Mucosa of descending colon (tissue), 3 donors: ENCODE results near the gene THOC5. TPM values are rescaled to one million over a fixed set of nuclear protein-coding genes. Genes with fewer than 3 reads are reported as not detected.
"Not testable (repeated sequence)": the region's sequence is repeated elsewhere in the genome, so short reads cannot be mapped to it uniquely, and the experiment has no call there.

Experiments used
- ATAC-seq: fragments of 200-7000 bp; cut with Tn5 transposase; one replicate; pipeline ENCODE4 v1.9.1; 2020; ENCODE audit warnings: mild to moderate bottlenecking, moderate library complexity
- DNase-seq, 3 donors: peaks; one replicate each; pipeline ENCODE4 v3.0.0-alpha.2; 2020
- H3K36me3 ChIP-seq: fragments of 200-600 bp; one replicate; pipeline ENCODE4 v1.8.0; 2021; ENCODE audit warnings: low read depth, mild to moderate bottlenecking
- H3K4me1 ChIP-seq: fragments of 200-600 bp; one replicate; pipeline ENCODE4 v1.8.0; 2021; ENCODE audit warnings: low read depth, mild to moderate bottlenecking
- H3K4me3 ChIP-seq: fragments of 200-600 bp; one replicate; pipeline ENCODE4 v1.8.0; 2021; ENCODE audit warnings: mild to moderate bottlenecking
- H3K9me3 ChIP-seq: fragments of 200-600 bp; one replicate; pipeline ENCODE4 v1.8.0; 2021; ENCODE audit warnings: mild to moderate bottlenecking
- CTCF ChIP-seq: fragments of 200-600 bp; IDR thresholded peaks from one replicate; pipeline ENCODE4 v1.8.0; 2022; ENCODE audit warnings: antibody characterized with exemption, mild to moderate bottlenecking
- intact Hi-C, 2 donors: fragments of 100-400 bp; cut with DNase I in 1 of 2; cut with micrococcal nuclease in 1 of 2; formaldehyde crosslinking; loops; one replicate each; pipeline versions ENCODE4 v1.11.0 to v1.11.1; 2022; cut with DNase I, micrococcal nuclease
- long read RNA-seq, 2 donors: library from polyadenylated mRNA; unstranded; transcript quantifications; one replicate each; pipeline ENCODE4 v2.0.0, GENCODE V29; 2019 to 2021
- total RNA-seq, 3 donors: library from RNA; stranded (reverse); fragmentation: NEBNext Ultra II Directional in 2 of 3; extraction: Animal tissue kit (Norgen Biotek cat#: 25700) in 2 of 3; gene quantifications; one replicate each; pipeline versions ENCODE4 v1.2.1 to v1.2.4, GENCODE V29; 2021 to 2023
- donor health status: DM: no; HTN: no; CAD: no; lungs with moderate emphysema.
- donor health status: DM: no; HTN: no; CAD: no.
- donor health status: DM: no; HTN: yes; CAD: no.

The THOC5 gene
- 10 to 100 TPM; 26.6 to 70.5 (median 27.3) TPM for total RNA-seq
- long read RNA-seq, donor 1, full-length matches to known transcripts, result 9 of 78 reads
- long read RNA-seq, donor 1, partial matches to known transcripts, result 6 of 78 reads
- long read RNA-seq, donor 1, other reads (novel, unspliced or antisense), result 63 of 78 reads
- long read RNA-seq, donor 2, full-length matches to known transcripts, result 7 of 11 reads
- long read RNA-seq, donor 2, partial matches to known transcripts, result 2 of 11 reads
- long read RNA-seq, donor 2, other reads (novel, unspliced or antisense), result 2 of 11 reads

- H3K4me3 ChIP-seq, result peak within 1 kb of the TSS; percentile 44
- H3K36me3 ChIP-seq, result no peaks in the 10 kb centered on the region
- DNase-seq (peak; percentile 94 to 96 (median 94)), ATAC-seq (peak; percentile 100)
- H3K4me1 ChIP-seq, result peaks cover 6% of the 10 kb centered on the region
- intact Hi-C loops, result no loop called here
- TF ChIP-seq CTCF, result peak; percentile 38
- H3K9me3 ChIP-seq, result no peaks in the 10 kb centered on the region
Measured at GRCh38 chr22:29553351-29554224, at the start of gene THOC5. Gene THOC5, minus strand, starts transcription at chr22:29553757. Its CDS starts 4,610 bp downstream, at chr22:29549147.

GRCh38 chr22:29598684-29599020, 45.1 kb upstream of the THOC5 start:
- Histone ChIP-seq H3K9me3 (no peaks in the 10 kb centered on the region), H3K4me1 (no peaks in the 10 kb centered on the region), H3K36me3 (no peaks in the 10 kb centered on the region), H3K4me3 (no peak overlapping the region)
- DNase-seq, result no peak
- intact Hi-C loops, result no loop called here
- TF ChIP-seq CTCF, result no peak
- ATAC-seq, result no peak

GRCh38 chr22:29597871-29598683, 44.5 kb upstream of the THOC5 start:
- H3K4me1 ChIP-seq, DNase-seq, H3K4me3 ChIP-seq, H3K9me3 ChIP-seq, H3K36me3 ChIP-seq, ATAC-seq, intact Hi-C loops: not testable (repeated sequence)

- no peak for ATAC-seq
- Histone ChIP-seq H3K36me3 (no peaks in the 10 kb centered on the region), H3K9me3 (no peaks in the 10 kb centered on the region), H3K4me1 (no peaks in the 10 kb centered on the region), H3K4me3 (no peak overlapping the region)
- TF ChIP-seq CTCF, result no peak
- intact Hi-C loops, result no loop called here
- no peak for DNase-seq
Measured at GRCh38 chr22:29596408-29596807, 42.9 kb upstream of the THOC5 start.

- H3K4me3 ChIP-seq, H3K4me1 ChIP-seq, intact Hi-C loops, DNase-seq, H3K9me3 ChIP-seq, H3K36me3 ChIP-seq, ATAC-seq: not testable (repeated sequence)
Measured at GRCh38 chr22:29594447-29594846, 40.9 kb upstream of the THOC5 start.

- Histone ChIP-seq H3K36me3 (no peaks in the 10 kb centered on the region), H3K4me3 (no peak overlapping the region), H3K4me1 (no peaks in the 10 kb centered on the region), H3K9me3 (no peaks in the 10 kb centered on the region)
- no peak for DNase-seq
- intact Hi-C loops, result no loop called here
- TF ChIP-seq CTCF, result no peak
- no peak for ATAC-seq
Measured at GRCh38 chr22:29593923-29594322, 40.4 kb upstream of the THOC5 start.
